GM23248 (cell line): ENCODE measurements around the gene PGBD5.

ENCODE experiments used
- EZH2 ChIP-seq: fragments of 200-600 bp; sonication (generic); IDR thresholded peaks from 2 replicates; pipeline ENCODE4 v1.6.1; 2018; ENCODE audit warnings: antibody characterized with exemption, mild to moderate bottlenecking; ENCODE audit not compliant: insufficient read depth, poor library complexity, severe bottlenecking
- EZH2phosphoT487 ChIP-seq: fragments of 200-600 bp; sonication (generic); IDR thresholded peaks from 2 replicates; pipeline ENCODE4 v1.6.1; 2018; ENCODE audit warnings: antibody characterized with exemption, moderate library complexity, mild to moderate bottlenecking, low read depth; ENCODE audit not compliant: insufficient read depth

DNA sequence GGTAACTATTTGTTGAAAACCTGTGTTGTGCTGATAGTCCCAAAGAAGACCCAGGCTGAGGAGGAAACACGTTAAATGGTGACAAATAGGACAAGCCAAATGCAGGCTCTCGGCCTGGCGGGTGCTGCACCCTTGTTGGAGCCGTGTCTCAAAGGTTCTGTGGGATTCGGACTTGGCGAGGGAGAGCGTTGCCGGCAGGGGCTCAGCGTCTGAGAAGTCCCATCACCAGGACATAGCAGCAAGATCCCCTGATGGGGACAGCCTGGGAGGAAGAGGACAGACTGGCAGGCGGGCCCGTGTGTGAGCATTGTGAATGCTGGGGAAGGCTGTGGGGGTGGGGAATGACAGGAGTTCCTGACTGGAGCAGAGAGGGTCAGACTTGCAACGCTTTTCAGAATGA is 142.5 kb downstream of the PGBD5 start:
- TF ChIP-seq EZH2 (no peak), EZH2phosphoT487 (no peak)
